Suprapubic skin (tissue), 3 donors: ENCODE data around the gene EFNB1.

Experiments used
- CTCF ChIP-seq, 2 donors: fragments of 200-600 bp in 1 of 2; fragments of 450-650 bp in 1 of 2; sonication (generic) in 1 of 2; IDR thresholded peaks; one replicate each; pipeline ENCODE4 v1.5.1; 2016 to 2019; ENCODE audit warnings: antibody characterized with exemption in 2 of 2, mild to moderate bottlenecking in 1 of 2, moderate library complexity in 1 of 2
- EP300 ChIP-seq: sonication (generic); formaldehyde crosslinking; IDR thresholded peaks from one replicate; pipeline ENCODE4 v1.6.1; 2017; ENCODE audit warnings: antibody characterized with exemption
- POLR2A ChIP-seq, 2 donors: fragments of 450-650 bp; IDR thresholded peaks; one replicate each; pipeline ENCODE4 v1.6.1; 2017; ENCODE audit warnings: antibody characterized with exemption in 2 of 2, mild to moderate bottlenecking in 2 of 2, moderate library complexity in 2 of 2

- no peak for TF ChIP-seq CTCF (IDR thresholded peaks at IDR 0.05)
- no peak for TF ChIP-seq EP300
- TF ChIP-seq POLR2A (IDR thresholded peaks at IDR 0.05) = no peak
Observed at GRCh38 chrX:68823413-68824151, 5.2 kb upstream of the EFNB1 start.
